Kidney epithelial cell (primary cell): ENCODE results near the gene ZNF107. TPM values are rescaled to one million over a fixed set of nuclear protein-coding genes. Genes with fewer than 3 reads are reported as not detected.
"Not testable (repeated sequence)": the region's sequence is repeated elsewhere in the genome, so short reads cannot be mapped to it uniquely, and the experiment has no call there.

Experiments used
- DNase-seq: peaks from one replicate; pipeline ENCODE4 v3.0.0-alpha.2; 2010; ENCODE audit warnings: low read depth
- H3K27me3 ChIP-seq: 2 replicates; pipeline ENCODE4 v1.6.0; 2011; ENCODE audit warnings: low read length; ENCODE audit not compliant: control insufficient read depth, insufficient read depth
- H3K36me3 ChIP-seq: 2 replicates; pipeline ENCODE4 v1.5.1; 2011; ENCODE audit warnings: low read length; ENCODE audit not compliant: control insufficient read depth, insufficient read depth
- H3K4me3 ChIP-seq: 2 replicates; pipeline ENCODE4 v1.5.1; 2011; ENCODE audit warnings: low read depth, mild to moderate bottlenecking, control low read depth, low read length
- total RNA-seq: library from RNA; depleted of rRNA; stranded (reverse); fragments of >200 nt; gene quantifications from 2 replicates; pipeline ENCODE4 v1.2.3, GENCODE V29; 2015
- TF ChIP-seq, protein P1 (sequence below): IDR thresholded peaks from 2 replicates; pipeline ENCODE4 v1.5.1; 2011; ENCODE audit warnings: mild to moderate bottlenecking, moderate library complexity, low read length, control low read depth, inconsistent platforms; ENCODE audit not compliant: insufficient read depth, poor library complexity, severe bottlenecking

ZNF107 gene
- total RNA-seq, 1 donor from 2014 or later, result 4.2 TPM

DNA sequence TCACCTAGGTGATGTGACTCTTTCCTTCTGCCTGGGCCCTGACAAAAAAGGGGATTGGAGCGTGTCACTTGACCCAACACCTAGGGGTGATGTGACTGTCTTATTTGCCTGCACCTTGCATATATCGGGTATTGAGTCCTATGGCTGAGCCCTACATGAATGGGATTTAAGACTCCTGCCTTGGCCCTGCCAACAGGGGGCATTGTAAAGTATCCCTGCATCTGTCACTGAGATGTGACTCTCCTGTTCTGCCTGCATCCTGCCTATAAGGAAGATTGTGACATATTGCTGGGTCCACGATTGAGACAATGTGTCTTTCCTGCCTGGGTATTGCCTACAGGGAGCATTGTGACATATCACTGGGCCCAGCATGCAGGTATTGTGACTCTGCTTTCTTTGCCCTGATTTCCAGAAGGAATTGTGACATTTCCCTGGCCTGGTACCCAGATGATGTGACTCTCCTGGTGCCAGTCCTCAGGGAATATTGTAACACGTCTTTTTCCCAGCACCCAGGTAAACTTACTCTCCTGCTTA, 14.2 kb upstream of the ZNF107 start:
- Histone ChIP-seq H3K4me3 (no peak overlapping the region), H3K36me3 (no peaks in the 10 kb centered on the region), H3K27me3 (no peaks in the 10 kb centered on the region)
- DNase-seq, result no peak
- TF ChIP-seq, protein P1, sequence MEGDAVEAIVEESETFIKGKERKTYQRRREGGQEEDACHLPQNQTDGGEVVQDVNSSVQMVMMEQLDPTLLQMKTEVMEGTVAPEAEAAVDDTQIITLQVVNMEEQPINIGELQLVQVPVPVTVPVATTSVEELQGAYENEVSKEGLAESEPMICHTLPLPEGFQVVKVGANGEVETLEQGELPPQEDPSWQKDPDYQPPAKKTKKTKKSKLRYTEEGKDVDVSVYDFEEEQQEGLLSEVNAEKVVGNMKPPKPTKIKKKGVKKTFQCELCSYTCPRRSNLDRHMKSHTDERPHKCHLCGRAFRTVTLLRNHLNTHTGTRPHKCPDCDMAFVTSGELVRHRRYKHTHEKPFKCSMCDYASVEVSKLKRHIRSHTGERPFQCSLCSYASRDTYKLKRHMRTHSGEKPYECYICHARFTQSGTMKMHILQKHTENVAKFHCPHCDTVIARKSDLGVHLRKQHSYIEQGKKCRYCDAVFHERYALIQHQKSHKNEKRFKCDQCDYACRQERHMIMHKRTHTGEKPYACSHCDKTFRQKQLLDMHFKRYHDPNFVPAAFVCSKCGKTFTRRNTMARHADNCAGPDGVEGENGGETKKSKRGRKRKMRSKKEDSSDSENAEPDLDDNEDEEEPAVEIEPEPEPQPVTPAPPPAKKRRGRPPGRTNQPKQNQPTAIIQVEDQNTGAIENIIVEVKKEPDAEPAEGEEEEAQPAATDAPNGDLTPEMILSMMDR, result no peak

DNA sequence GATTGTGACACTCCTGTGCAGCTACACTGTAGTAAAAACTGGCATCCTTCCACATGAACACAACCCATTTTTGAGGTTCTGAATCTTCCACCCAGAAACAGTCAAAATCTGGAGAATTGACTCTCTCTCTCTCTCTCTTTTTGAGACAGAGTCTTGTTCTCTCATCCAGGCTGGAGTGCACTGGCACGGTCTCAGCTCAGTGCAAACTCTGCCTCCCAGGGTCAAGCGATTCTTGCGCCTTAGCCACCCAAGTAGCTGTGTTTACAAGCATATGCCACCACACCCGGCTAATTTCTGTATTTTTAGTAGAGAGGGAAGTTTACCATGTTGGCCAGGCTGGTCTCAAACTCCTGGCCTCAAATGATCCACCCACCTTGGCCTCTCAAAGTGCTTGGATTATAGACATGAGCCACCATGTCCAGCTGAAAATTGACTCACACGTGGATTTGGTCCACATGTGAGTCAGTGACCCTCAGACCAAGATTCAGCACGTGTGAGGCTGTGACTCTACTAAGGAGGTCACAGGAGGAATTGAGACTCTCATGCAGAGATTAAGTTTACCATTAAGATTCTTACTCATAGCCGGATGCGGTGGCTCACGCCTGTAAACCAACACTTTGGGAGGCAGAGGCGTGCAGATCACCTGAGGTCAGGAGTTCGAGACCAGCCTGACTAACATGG, 12.1 kb upstream of the ZNF107 start:
- H3K36me3 ChIP-seq, result no peaks in the 10 kb centered on the region
- TF ChIP-seq, protein P1, result no peak
- no peaks in the 10 kb centered on the region for H3K27me3 ChIP-seq

DNA sequence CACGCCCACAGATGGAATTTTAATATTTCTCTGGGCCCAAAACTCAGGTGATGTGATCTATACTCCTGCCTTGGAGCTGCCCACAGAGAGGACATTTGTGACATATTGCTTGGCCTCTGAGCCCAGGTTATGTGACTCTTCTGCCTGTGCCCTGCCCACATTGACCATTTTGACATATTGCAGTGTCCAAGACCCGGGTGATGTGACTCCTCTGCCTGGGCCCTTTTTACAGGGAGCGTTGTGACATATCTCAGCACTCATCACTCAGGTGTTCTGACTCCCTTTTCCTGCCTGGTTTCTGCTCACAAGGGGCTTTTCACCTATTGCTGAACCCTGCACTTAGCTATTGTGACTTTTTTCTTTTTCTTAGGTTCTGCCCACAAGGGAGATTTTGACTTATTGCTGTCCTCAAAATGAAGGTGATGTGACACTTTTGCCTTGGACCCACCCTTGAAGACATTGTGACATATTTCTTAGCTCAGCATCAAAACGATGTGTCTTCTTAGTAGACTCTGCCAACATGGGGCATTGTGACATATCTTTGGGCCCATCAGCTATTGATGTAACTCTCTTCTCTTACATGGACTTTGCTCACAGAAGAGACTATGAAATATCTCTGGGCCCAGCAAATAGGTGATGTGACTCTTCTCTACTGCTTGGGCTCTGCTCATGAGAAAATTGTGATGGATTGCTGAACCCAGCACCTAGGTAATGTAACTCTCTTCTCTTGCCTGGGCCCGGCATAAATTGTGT, 11.0 kb upstream of the ZNF107 start:
- no peak overlapping the region for H3K4me3 ChIP-seq
- no peak for DNase-seq
- TF ChIP-seq, protein P1, result no peak
- no peaks in the 10 kb centered on the region for H3K36me3 ChIP-seq
- H3K27me3 ChIP-seq, result no peaks in the 10 kb centered on the region

More for the DNA sequence above, 12.1 kb upstream of the ZNF107 start:
- no peak overlapping the region for H3K4me3 ChIP-seq
- DNase-seq, result no peak

DNA sequence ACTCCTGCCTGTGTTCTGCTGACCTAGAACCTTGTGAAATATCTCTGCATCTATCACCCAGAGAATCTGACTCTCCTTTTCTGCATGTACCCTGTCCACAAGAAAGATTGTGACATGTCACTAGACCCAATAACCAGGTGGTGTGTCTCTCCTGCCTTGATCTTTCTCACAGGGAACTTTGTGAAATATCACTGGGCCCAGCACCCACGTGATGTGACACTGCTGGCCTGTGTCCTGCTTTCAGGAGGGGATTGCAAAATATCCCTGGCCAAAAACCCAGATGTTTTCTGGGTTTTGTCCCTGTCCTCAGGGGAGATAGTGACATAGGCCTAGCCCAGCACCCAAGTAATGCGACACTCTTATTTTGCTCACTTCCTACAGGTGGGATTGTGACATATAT, 10.1 kb upstream of the ZNF107 start:
- DNase-seq, result no peak
- Histone ChIP-seq H3K36me3 (no peaks in the 10 kb centered on the region), H3K4me3 (no peak overlapping the region), H3K27me3 (no peaks in the 10 kb centered on the region)
- TF ChIP-seq, protein P1, result no peak

DNA sequence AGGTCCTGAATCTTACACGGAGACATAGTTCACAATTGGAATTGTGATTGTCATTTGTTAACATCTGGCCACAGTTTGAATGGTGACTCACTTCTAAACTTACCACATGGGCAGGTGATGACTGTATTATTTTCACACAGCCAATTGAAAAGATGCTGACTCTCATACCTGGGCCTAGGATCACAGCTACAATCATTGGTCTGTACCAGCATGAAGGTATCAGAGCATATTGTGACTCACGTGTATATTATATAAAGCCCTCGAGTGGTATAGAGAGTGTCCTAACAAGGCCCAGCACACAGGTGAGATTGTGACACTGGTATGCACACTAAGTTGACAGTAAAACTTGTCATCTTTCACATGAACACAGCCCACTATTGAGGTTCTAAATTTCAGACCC, 9.4 kb upstream of the ZNF107 start:
- Histone ChIP-seq H3K27me3 (no peaks in the 10 kb centered on the region), H3K36me3 (no peaks in the 10 kb centered on the region), H3K4me3 (no peak overlapping the region)
- no peak for DNase-seq
- TF ChIP-seq, protein P1, result no peak

DNA sequence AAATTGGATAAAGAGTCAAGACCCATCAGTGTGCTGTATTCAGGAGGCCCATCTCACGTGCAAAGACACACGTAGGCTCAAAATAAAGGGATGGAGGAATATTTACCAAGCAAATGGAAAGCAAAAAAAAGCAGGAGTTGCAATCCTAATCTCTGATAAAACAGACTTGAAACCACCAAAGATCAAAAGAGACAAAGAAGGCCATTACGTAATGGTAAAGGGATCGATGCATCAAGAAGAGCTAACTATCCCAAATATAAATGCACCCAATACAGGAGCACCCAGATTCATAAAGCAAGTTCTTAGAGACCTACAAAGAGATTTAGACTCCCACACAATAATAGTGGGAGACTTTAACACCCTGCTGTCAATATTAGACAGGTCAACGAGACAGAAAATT, 3.8 kb upstream of the ZNF107 start:
- DNase-seq, H3K36me3 ChIP-seq, H3K27me3 ChIP-seq: not testable (repeated sequence)

More for the DNA sequence above, 3.8 kb upstream of the ZNF107 start:
- H3K4me3 ChIP-seq, result not testable (repeated sequence)
